ENCODE results near the gene IL17C. TPM values are rescaled to one million over a fixed set of nuclear protein-coding genes. Genes with fewer than 3 reads are reported as not detected.
A peak's percentile ranks its signal among the peaks of the same experiment; 100 is the strongest.

Gene IL17C
- polyA plus RNA-seq, 1 of the 3 experiments (the other 2 are of a cell fraction) = 0.07 TPM

- H3K27ac ChIP-seq (ENCODE audit: low read depth in 2 of 2, low read length in 1 of 2) = no peak overlapping the region
- H3F3A ChIP-seq (replicated peaks; ENCODE audit: insufficient read depth) = peaks cover 3% of the 10 kb centered on the region
- no peaks in the 10 kb centered on the region for H3K9me2 ChIP-seq
- H3K9ac ChIP-seq = no peak overlapping the region
- H3K4me1 ChIP-seq (ENCODE audit: control insufficient read depth in 1 of 2, insufficient read depth in 2 of 2, low read depth in 1 of 2, low read length in 1 of 2) = no peaks in the 10 kb centered on the region
- TF ChIP-seq POLR2AphosphoS5 (IDR thresholded peaks at IDR 0.05; ENCODE audit: low read depth, low read length) = no peak
- no peaks in the 10 kb centered on the region for H3K9me3 ChIP-seq
- H3K4me2 ChIP-seq = no peak overlapping the region
- H3K79me2 ChIP-seq (ENCODE audit: insufficient read depth) = no peaks in the 10 kb centered on the region
- WGBS (ENCODE audit: low lambda C conversion rate) = 93% methylated on average over 10 of the region's 11 CpGs
- peaks cover 4 to 47% of the 10 kb centered on the region in 2 experiments for H3K36me3 ChIP-seq (replicated peaks in 1 of 2; ENCODE audit: control insufficient read depth in 1 of 2, insufficient read depth in 2 of 2, low read length in 1 of 2)
- no peaks in the 10 kb centered on the region for H4K20me1 ChIP-seq (ENCODE audit: insufficient read depth)
- POLR2A ChIA-PET = no interaction called here
- no peak overlapping the region for H2AFZ ChIP-seq (ENCODE audit: low read depth)
- no peak for DNase-seq
- no peaks in the 10 kb centered on the region for H3K27me3 ChIP-seq (ENCODE audit: insufficient read depth)
- H3K4me3 ChIP-seq (ENCODE audit: low read depth in 2 of 2, low read length in 1 of 2) = no peak overlapping the region
- CTCF ChIA-PET = interaction anchor here (1.0 to 1.8 kb wide), 2 partner anchors 9 to 20 kb away, joined by 3 to 4 read pairs; no protein-coding TSS in a partner anchor
Measured at GRCh38 chr16:88632587-88632930, 5.8 kb upstream of the IL17C start.

GRCh38 chr16:88633684-88634140 is 4.7 kb upstream of the IL17C start:
- no peaks in the 10 kb centered on the region for H3K79me2 ChIP-seq (ENCODE audit: insufficient read depth)
- H3K36me3 ChIP-seq (replicated peaks in 1 of 2; ENCODE audit: control insufficient read depth in 1 of 2, insufficient read depth in 2 of 2, low read length in 1 of 2) = peaks cover 4 to 40% of the 10 kb centered on the region in 2 experiments
- H2AFZ ChIP-seq (ENCODE audit: low read depth) = no peak overlapping the region
- H3K4me1 ChIP-seq (ENCODE audit: control insufficient read depth in 1 of 2, insufficient read depth in 2 of 2, low read depth in 1 of 2, low read length in 1 of 2) = no peaks in the 10 kb centered on the region
- H3K9ac ChIP-seq = no peak overlapping the region
- no peaks in the 10 kb centered on the region for H4K20me1 ChIP-seq (ENCODE audit: insufficient read depth)
- peak; percentile 60 for DNase-seq
- TF ChIP-seq TEAD4 (IDR thresholded peaks at IDR 0.05; ENCODE audit: borderline replicate concordance, insufficient read depth) (no peak), IRF3 (IDR thresholded peaks at IDR 0.05; ENCODE audit: low read depth, low read length) (no peak), CTCF (IDR thresholded peaks at IDR 0.05) (peak; percentile 16; the same call in 1 of the 2 replicates)
- no peak overlapping the region for H3K4me2 ChIP-seq
- H3K9me2 ChIP-seq = no peaks in the 10 kb centered on the region
- no peaks in the 10 kb centered on the region for H3K9me3 ChIP-seq
- H3K27ac ChIP-seq (ENCODE audit: low read depth in 2 of 2, low read length in 1 of 2) = no peak overlapping the region
- peaks cover under 1% of the 10 kb centered on the region; the same call in 1 of the 2 replicates for H3K27me3 ChIP-seq (ENCODE audit: insufficient read depth)
- WGBS (ENCODE audit: low lambda C conversion rate) = 92% methylated on average over 17 of the region's 23 CpGs
- ChIA-PET POLR2A (no interaction called here), CTCF (interaction anchor here (0.5 to 1.8 kb wide), 2 partner anchors 8 to 141 kb away, joined by 3 to 4 read pairs; no protein-coding TSS in a partner anchor)
- peaks cover 3% of the 10 kb centered on the region for H3F3A ChIP-seq (replicated peaks; ENCODE audit: insufficient read depth)
- H3K4me3 ChIP-seq (ENCODE audit: low read depth in 2 of 2, low read length in 1 of 2) = no peak overlapping the region

GRCh38 chr16:88634141-88634993 is 4.0 kb upstream of the IL17C start:
- Histone ChIP-seq H3K4me2 (no peak overlapping the region), H3K4me1 (ENCODE audit: control insufficient read depth in 1 of 2, insufficient read depth in 2 of 2, low read depth in 1 of 2, low read length in 1 of 2) (no peaks in the 10 kb centered on the region), H3F3A (replicated peaks; ENCODE audit: insufficient read depth) (peaks cover 3% of the 10 kb centered on the region), H4K20me1 (ENCODE audit: insufficient read depth) (no peaks in the 10 kb centered on the region), H3K27me3 (ENCODE audit: insufficient read depth) (peaks cover 7% of the 10 kb centered on the region; the same call in 1 of the 2 replicates), H3K9me2 (no peaks in the 10 kb centered on the region), H3K9me3 (no peaks in the 10 kb centered on the region), H3K36me3 (replicated peaks in 1 of 2; ENCODE audit: control insufficient read depth in 1 of 2, insufficient read depth in 2 of 2, low read length in 1 of 2) (peaks cover 4 to 38% of the 10 kb centered on the region in 2 experiments), H3K9ac (no peak overlapping the region), H2AFZ (ENCODE audit: low read depth) (no peak overlapping the region), H3K27ac (ENCODE audit: low read depth in 2 of 2, low read length in 1 of 2) (no peak overlapping the region), H3K79me2 (ENCODE audit: insufficient read depth) (no peaks in the 10 kb centered on the region), H3K4me3 (ENCODE audit: low read depth in 2 of 2, low read length in 1 of 2) (no peak overlapping the region)
- CTCF ChIA-PET = no interaction called here
- POLR2A ChIA-PET = no interaction called here
- DNase-seq = no peak
- 94% methylated on average over 72 of the region's 82 CpGs for WGBS (ENCODE audit: low lambda C conversion rate)
- TF ChIP-seq TAF1 (IDR thresholded peaks at IDR 0.05; ENCODE audit: borderline replicate concordance, low read depth, low read length) = no peak
- TF ChIP-seq MXI1 (IDR thresholded peaks at IDR 0.05; ENCODE audit: low read depth, low read length) = no peak
- TF ChIP-seq CHD2 (IDR thresholded peaks at IDR 0.05; ENCODE audit: low read length, partially characterized antibody) = no peak
- no peak for TF ChIP-seq FOSL2 (IDR thresholded peaks at IDR 0.05; ENCODE audit: borderline replicate concordance, low read depth)
- TF ChIP-seq ZBTB33 (IDR thresholded peaks at IDR 0.05; ENCODE audit: borderline replicate concordance, low read depth) = no peak
- TF ChIP-seq PBX3 (IDR thresholded peaks at IDR 0.05) = no peak
- no peak for TF ChIP-seq TCF12 (IDR thresholded peaks at IDR 0.05)
- no peak for TF ChIP-seq NFIC (IDR thresholded peaks at IDR 0.05; ENCODE audit: borderline replicate concordance)
- no peak for TF ChIP-seq FOXM1 (IDR thresholded peaks at IDR 0.05; ENCODE audit: low read depth)

Data from SK-N-SH (cell line).